NCI-H510A (cell line): ENCODE results near the gene ERI3.
A peak's percentile ranks its signal among the peaks of the same experiment; 100 is the strongest.

Source experiments
- DNase-seq: peaks from one replicate; lab custom pipeline; 2025; lab: John Stamatoyannopoulos, UW

ERI3 gene

GRCh38 chr1:44348061-44348485 is 7.0 kb downstream of the ERI3 start:
- no peak for DNase-seq

- DNase-seq = no peak
Measured at GRCh38 chr1:44347280-44347679, 7.8 kb downstream of the ERI3 start.

DNA sequence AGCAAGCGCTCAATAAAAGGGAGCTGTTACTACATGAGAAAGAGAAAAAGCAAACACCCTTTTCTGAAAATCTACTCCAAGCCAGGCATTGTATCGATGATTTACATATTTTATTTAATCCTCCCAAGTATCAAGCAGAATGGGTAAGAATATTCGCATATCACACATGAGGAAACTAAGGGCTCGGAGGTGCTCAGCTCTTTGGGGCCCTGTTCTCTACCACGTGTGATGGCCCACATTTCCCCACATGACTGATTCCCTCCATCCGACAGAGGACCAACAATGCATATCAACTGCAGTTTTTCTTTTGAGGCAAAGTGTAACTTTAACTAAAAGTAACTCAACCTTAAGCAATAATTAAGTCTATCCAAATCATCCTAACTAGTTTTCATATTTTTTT is 8.2 kb downstream of the ERI3 start:
- DNase-seq = no peak

- DNase-seq = no peak
Measured at GRCh38 chr1:44346184-44346583, 8.9 kb downstream of the ERI3 start.

- DNase-seq = no peak
Measured at GRCh38 chr1:44345187-44345775, 9.8 kb downstream of the ERI3 start.

GRCh38 chr1:44339731-44340130 is 15.3 kb downstream of the ERI3 start:
- DNase-seq = no peak

DNA sequence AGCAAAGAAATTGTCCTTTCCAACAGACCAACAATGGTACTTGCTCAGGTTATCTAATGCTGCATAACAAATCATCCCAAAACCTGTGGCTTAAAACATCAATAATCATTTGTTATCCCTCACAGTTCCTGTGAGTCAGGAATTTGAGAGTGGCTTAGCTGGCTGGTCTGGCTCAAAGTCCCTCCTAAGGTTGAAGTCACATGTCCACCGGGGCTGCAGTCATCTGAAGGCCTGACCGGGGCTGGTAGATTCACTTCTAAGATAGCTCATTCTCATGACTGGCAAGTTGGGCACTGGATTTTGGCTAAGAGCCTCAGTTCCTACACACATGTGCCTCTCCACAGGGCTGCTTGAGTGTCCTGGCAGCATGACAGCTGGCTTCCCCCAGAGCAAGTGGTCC is 16.9 kb downstream of the ERI3 start:
- no peak for DNase-seq

DNA sequence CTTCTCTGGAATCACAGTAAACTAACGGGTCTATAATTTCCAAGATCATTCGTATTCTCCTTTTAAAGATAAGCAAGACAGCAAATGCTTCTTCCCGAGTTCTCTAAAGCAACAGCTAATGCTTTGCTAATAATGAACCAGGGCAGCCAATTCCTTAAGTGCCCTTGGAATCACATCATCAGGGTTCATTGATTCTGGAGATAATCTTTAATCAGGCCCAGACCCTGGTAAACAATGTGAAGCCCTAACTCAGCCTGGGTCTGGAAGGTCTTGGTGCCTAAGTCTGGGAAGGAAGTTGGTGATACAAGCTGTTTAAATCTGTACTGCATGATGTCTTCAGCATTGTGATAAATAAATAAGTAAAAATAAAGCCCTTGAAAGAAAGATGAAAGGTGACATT is 18.4 kb downstream of the ERI3 start:
- DNase-seq = no peak

- DNase-seq = no peak
Measured at GRCh38 chr1:44334968-44335367, 20.1 kb downstream of the ERI3 start.

- no peak for DNase-seq
Measured at GRCh38 chr1:44333376-44333775, 21.7 kb downstream of the ERI3 start.

- DNase-seq = no peak
Measured at GRCh38 chr1:44332505-44332904, 22.6 kb downstream of the ERI3 start.

- no peak for DNase-seq
Measured at GRCh38 chr1:44330935-44331334, 24.1 kb downstream of the ERI3 start.

DNA sequence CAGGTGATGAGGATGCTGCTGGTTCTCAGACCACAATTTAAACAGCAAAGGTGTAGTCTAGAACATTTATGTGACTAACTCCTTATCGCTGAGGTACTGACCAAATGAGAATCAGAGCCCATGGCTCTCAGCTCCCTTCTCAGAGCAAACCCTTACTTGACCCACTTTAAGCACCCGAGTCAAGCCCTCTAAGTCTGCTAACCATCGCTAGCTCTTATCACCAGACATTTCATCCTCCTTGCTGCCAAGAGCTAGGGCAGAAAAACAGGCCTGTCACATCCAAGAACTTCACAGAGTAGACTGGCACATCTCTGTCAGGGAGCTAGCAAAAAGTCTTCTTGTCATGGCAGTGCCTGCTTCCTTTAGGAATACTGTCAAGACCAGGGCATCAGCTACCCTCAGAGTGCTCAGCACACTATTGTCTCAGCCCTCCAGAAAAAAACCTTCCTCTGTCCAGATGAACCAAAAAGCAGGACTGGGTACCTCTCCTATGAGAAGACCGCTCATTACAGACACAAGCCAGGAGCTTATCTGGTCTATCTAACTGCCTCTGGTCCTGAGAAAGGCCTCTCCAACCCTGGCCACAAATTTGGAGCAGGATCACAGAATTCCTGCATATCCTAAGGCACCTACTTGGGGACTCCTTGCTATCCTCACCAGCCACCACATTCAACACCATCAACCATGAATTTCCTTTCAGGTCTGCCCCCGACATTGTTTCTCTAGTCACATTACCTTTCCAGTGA is 26.2 kb downstream of the ERI3 start:
- no peak for DNase-seq

DNA sequence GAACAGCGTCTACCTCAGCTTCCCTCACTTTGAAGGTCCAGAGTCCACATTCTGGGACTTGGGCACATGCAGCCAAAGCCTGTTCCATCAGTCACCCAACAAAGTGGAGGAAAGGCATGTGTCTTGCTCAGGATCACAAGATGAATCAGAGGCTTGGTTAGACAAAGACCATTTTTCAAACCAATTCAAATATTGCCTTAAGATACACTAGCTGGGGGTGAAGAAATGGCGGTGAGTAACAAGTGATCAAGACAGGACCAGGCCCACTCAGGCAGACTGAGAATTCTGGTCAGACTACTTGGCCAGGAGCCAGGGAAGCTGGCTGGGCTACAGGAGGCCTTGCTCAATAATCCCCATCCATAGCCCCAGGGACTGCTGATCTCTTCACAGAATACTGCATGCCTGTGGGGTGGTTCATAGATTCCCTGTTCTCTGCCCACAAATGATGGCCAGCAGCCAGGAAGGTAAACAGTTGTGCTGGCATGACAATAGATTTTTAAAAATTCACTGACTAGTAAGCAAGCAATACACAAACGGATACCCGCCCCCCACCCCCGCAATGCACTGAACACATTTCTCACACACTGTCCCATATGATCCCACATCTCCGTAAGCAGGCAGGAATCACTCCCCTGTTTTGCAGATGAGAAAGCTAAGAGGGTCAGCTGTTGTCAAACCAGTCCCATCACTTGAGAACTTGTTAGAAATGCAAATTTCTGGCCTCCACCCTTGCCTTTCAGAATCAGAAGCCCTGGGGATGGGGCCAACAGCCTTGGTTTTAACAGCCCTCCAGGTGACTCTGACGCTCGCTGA is 27.2 kb downstream of the ERI3 start:
- DNase-seq = peak; percentile 92

GRCh38 chr1:44326821-44327465 is 28.1 kb downstream of the ERI3 start:
- DNase-seq = no peak

DNA sequence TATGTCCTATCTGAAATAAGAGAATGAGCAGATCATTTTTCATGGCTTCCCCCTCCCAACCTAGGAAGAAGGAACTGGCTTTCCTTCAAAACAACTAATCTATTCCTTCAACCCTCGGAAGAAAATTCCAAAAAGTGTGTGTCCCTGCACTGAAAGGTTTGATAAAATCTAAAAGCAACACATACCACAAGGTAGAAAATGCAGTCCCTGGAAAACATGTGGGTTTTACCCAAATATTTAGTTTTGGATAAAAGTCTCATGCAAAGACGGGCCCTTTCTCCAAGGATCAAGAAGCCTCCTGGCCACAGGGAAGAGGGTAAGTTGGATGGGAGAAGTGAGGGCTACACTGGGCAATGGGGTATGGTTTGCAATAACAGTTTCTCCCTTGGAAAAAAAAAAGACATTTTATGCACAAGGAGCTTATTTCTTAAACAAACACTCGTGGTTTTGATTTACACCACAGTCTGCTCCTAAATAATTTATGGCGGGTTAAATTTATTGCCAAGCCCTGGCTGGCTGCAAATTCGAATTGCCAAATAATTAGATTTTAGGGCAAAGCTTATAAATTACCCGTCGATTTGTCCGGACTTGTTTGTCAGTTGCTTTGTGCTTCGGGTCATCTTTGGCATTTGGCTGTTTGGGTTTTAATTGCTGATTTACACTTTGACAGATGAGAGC is 28.9 kb downstream of the ERI3 start:
- no peak for DNase-seq

DNA sequence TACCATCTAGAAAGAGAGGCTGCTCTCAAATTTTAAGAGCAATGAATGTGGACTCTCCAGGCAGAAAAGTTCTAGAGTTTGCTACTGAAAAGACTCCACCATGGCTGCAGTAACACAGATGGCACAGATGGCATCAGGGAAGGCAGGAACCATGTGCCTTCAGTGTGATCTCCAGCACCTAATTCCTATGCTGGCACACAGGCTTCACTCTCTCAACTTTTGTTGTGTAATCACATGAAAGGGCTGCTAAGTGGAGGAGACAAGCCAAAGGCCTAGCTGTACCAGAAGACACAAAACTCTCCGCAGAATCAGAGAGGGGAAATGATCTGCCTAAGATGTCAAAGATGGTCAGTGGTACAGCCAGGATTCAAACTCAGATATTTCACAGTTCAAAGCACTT is 31.1 kb downstream of the ERI3 start:
- no peak for DNase-seq

DNA sequence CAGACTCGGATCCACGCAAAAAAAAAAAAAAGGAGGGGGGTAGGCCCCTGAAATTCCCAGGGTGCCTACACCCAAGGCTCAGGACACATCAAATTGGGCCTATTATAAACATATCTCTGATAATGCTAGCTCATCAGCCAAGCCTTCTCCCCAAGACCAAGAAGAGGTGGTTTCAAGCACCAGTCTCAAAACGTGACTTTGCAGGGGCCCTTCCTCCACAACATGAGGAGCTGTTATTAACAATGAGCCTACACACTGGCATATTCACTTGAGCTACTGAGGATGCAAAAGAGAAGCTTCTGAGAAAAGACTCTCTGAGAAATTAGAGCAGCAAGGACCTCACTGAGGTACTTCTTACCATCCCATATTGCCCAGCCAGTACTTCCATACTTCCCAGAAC is 32.7 kb downstream of the ERI3 start:
- no peak for DNase-seq

DNA sequence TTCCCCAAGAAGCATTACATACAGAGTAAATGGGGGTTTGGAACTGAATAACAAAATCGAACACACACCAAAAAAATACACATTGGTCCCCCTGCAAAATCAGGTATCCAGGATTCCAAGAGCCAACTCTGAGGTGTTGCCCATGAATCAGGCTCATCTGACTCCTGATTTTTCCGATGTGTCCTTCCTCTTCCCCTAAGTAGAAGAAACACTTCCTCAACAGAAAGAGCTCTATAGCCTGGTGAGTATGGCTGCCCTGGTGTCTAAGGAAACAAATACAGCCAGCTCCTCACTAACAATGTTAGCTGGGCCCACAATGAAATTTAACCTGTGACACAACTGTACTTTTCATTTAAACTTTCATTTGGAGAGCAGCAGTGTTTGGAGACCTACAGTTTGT is 33.6 kb downstream of the ERI3 start:
- no peak for DNase-seq

DNA sequence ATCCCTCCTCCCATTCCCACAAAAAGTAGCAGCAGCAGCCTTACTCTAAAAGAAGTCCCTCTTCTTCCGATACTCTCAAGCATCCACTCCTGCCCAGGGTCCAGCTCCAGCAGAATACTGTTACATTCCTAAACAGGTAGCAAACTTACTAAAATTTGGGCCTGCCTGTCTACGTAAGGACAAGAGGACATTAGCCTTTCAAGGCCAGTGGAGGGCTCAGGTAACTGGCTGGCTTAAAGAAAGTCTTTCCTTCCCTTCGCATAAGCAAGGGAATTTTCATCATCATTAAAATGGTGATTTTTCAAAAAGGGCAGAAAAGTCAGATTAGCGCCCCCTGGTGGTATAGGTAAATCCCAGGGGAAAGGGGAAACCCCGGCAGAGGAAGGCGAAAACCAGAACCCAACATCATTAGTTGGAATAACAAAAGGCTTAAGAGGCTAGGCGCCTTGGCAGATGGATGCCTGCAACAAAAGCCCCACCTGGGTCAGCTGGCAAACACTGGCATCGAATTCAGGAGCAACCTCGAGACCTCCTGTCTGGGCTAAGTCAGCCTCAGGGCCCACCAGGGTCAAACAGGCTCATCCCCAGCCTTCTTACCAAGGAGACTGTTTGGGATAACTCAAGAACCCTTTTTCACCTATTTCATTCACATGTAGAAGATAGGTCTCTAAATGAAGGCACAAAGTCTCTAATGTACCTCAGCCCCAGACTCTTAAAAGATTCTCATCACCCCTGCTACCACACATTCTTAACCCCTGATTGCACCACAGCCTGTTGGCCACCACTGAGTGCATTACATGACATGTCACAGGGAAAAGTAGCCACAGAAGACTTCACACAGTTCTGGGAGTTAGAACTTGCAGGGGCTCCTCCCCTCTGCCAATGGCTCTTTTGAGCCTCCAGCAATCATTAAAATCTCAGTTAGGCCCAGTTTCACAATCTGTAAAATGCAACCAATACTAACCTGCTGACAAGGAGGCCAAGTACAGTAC is 36.7 kb downstream of the ERI3 start:
- DNase-seq = peak; percentile 23

DNA sequence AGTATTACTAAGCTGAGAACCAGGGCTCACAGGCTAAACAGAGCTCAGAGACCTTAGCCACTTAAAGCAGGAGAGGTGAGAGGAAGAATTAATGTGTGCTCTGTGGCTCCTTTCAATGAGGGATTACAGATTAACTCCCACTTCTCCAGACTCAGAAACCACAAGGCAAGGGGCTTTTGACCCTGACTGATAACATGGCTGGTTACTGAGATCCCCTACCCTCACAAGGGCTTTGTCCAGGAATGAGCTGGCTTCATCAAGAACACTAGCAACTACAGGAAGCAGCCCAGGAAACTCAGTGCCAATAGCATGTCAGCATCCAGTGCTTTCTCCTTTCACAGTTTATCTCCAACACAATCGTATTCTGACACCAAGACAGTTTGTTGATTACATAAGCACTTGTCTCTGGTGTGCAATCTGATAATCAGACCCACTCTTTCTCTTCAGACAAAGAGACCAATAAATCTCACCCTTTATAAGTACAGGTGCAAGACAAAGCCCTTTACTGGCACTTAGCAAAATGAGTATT is 38.8 kb downstream of the ERI3 start:
- peak; percentile 78 for DNase-seq
